Small intestine (tissue), 7 donors: ENCODE results near the gene AGPAT4. TPM values are rescaled to one million over a fixed set of nuclear protein-coding genes. Genes with fewer than 3 reads are reported as not detected.

ENCODE experiments used
- DNase-seq, 2 donors: peaks; one replicate each; pipeline versions ENCODE4 v3.0.0 to v3.0.0-alpha.2; 2013
- FAIRE-seq: peaks from 2 replicates; lab custom pipeline; 2012; peaks lifted over from hg19 to GRCh38; lab: Jason Lieb, UNC
- H3K27ac ChIP-seq, 3 donors: one replicate each; pipeline ENCODE4 v1.5.1; 2013; ENCODE audit warnings: low read length in 2 of 3, mild to moderate bottlenecking in 2 of 3, control low read depth in 1 of 3, inconsistent platforms in 1 of 3, low read depth in 1 of 3, moderate library complexity in 1 of 3
- H3K27me3 ChIP-seq, 3 donors: one replicate each; pipeline ENCODE4 v1.6.1; 2013; ENCODE audit warnings: low read length in 3 of 3, inconsistent platforms in 1 of 3; ENCODE audit not compliant: control insufficient read depth in 3 of 3, insufficient read depth in 3 of 3
- H3K36me3 ChIP-seq, 3 donors: one replicate each; pipeline ENCODE4 v1.6.1; 2013; ENCODE audit warnings: low read length in 3 of 3, inconsistent platforms in 1 of 3, low read depth in 1 of 3, mild to moderate bottlenecking in 1 of 3, moderate library complexity in 1 of 3; ENCODE audit not compliant: control insufficient read depth in 3 of 3, insufficient read depth in 2 of 3
- H3K4me1 ChIP-seq, 3 donors: one replicate each; pipeline ENCODE4 v1.6.1; 2013; ENCODE audit warnings: low read length in 2 of 3, inconsistent platforms in 1 of 3, low read depth in 1 of 3, mild to moderate bottlenecking in 1 of 3, moderate library complexity in 1 of 3; ENCODE audit not compliant: control insufficient read depth in 3 of 3, insufficient read depth in 2 of 3
- H3K4me3 ChIP-seq, 3 donors: one replicate each; pipeline ENCODE4 v1.5.1; 2013; ENCODE audit warnings: low read length in 3 of 3, control low read depth in 1 of 3, inconsistent platforms in 1 of 3, low read depth in 1 of 3, mild to moderate bottlenecking in 1 of 3, moderate library complexity in 1 of 3
- H3K9me3 ChIP-seq, 2 donors: one replicate each; pipeline ENCODE4 v1.6.1; 2013; ENCODE audit warnings: low read depth in 1 of 2, low read length in 1 of 2; ENCODE audit not compliant: control insufficient read depth in 2 of 2, insufficient read depth in 1 of 2
- WGBS, 3 donors: extraction: QIAGEN DNeasy Blood & Tissue Kit; methylation state at CpG; one replicate each; pipeline ENCODE4 v1.1.7; 2013; 5-methylcytosine and 5-hydroxymethylcytosine counted together
- polyA plus RNA-seq, 4 donors: library from polyadenylated mRNA; stranded (reverse) in 3 of 4; unstranded in 1 of 4; fragments of 200-250 nt in 3 of 4; fragments of 120-200 nt in 1 of 4; gene quantifications; one replicate each; pipeline versions ENCODE4 v1.2.1 to v1.2.3, GENCODE V29; 2013
- donor health status: healthy with polysubstance abuse.
- donor health status: control.
- donor health status: control.
- donor health status: Bipolar disorder and iron deficiency.
- donor health status: healthy.

AGPAT4 gene
- polyA plus RNA-seq, 4 donors, result 1.6 to 2.3 TPM; not detected in 2

DNA sequence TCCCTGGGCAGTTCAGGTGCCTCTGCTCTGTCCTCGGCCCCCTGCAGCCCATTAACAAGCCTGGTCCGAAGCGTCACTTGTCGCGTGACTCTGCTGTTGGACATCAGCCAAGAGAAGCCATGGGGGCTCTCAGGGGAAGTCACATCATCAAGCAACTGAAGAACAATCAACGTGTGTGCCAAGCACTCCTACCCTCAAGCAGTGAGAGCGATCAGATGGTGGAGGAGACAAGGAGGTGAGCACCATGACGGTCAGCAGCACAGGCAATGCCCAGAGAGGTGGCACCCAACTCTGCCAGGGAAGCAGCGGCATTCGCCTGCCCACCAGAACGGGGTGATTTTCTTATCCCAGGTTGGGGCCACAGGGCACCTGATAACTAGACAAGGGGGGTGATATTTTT is 132.7 kb downstream of the AGPAT4 start:
- no peaks in the 10 kb centered on the region for H3K9me3 ChIP-seq
- no peak overlapping the region for H3K4me3 ChIP-seq
- H3K27ac ChIP-seq, result no peak overlapping the region
- H3K36me3 ChIP-seq, result peaks cover 0 to 22% (median 0%) of the 10 kb centered on the region in 3 donors
- WGBS, 3 donors, result 81 to 86% (median 84%) methylated on average over 11 of the region's 11 CpGs
- DNase-seq, result no peak
- H3K27me3 ChIP-seq, result no peaks in the 10 kb centered on the region
- FAIRE-seq, result no peak
- H3K4me1 ChIP-seq, result no peaks in the 10 kb centered on the region

DNA sequence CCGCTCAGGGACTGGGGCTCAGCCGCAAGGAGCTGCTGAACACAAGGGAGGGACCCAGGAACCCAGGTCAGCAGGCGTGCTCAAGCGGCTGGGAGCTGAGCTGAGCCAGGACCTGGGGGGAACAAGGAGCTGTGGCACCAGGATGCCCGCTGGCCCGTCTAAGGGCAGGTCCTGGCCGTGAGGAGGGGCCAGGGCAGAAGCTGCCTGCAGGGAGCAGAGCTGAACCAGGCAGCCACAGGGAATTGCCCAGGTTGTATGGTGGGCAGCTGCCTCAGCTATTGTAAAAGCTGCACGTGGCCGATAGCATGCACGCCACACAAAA is 133.3 kb downstream of the AGPAT4 start:
- no peaks in the 10 kb centered on the region for H3K9me3 ChIP-seq

GRCh38 chr6:161139766-161140553 is 133.9 kb downstream of the AGPAT4 start:
- FAIRE-seq, result no peak
- 71 to 85% (median 78%) methylated on average over 28 of the region's 28 CpGs for WGBS, 3 donors
- peak in 1 of 2 donors; percentile 54 for DNase-seq
- H3K9me3 ChIP-seq, result no peaks in the 10 kb centered on the region
- no peaks in the 10 kb centered on the region for H3K27me3 ChIP-seq
- peaks cover 0 to 31% (median 0%) of the 10 kb centered on the region in 3 donors for H3K36me3 ChIP-seq
- no peak overlapping the region for H3K4me3 ChIP-seq
- no peaks in the 10 kb centered on the region for H3K4me1 ChIP-seq
- no peak overlapping the region for H3K27ac ChIP-seq

More for the DNA sequence above, 133.3 kb downstream of the AGPAT4 start:
- H3K27me3 ChIP-seq, result no peaks in the 10 kb centered on the region
- H3K4me3 ChIP-seq, result no peak overlapping the region
- H3K4me1 ChIP-seq, result no peaks in the 10 kb centered on the region
- H3K36me3 ChIP-seq, result peaks cover 0 to 28% (median 0%) of the 10 kb centered on the region in 3 donors
- WGBS, 3 donors, result 83 to 93% (median 88%) methylated on average over 10 of the region's 10 CpGs
- FAIRE-seq (no peak), DNase-seq (no peak)
- H3K27ac ChIP-seq, result no peak overlapping the region

- FAIRE-seq, result no peak
- WGBS, 3 donors, result 87 to 91% (median 87%) methylated on average over 18 of the region's 18 CpGs
These were observed 134.5 kb downstream of the AGPAT4 start for GRCh38 chr6:161139304-161139765.

GRCh38 chr6:161138543-161139303 is 135.1 kb downstream of the AGPAT4 start:
- Histone ChIP-seq H3K9me3 (no peaks in the 10 kb centered on the region), H3K4me1 (no peaks in the 10 kb centered on the region), H3K36me3 (peaks cover 0 to 34% (median 0%) of the 10 kb centered on the region in 3 donors), H3K27ac (no peak overlapping the region), H3K27me3 (no peaks in the 10 kb centered on the region), H3K4me3 (no peak overlapping the region)
- DNase-seq, result no peak
- 88 to 92% (median 91%) methylated on average over 21 to 23 of the region's 23 CpGs for WGBS, 3 donors
- FAIRE-seq, result no peak

More at GRCh38 chr6:161139304-161139765, 134.5 kb downstream of the AGPAT4 start:
- H3K27ac ChIP-seq, result no peak overlapping the region
- no peaks in the 10 kb centered on the region for H3K27me3 ChIP-seq
- H3K4me1 ChIP-seq, result no peaks in the 10 kb centered on the region
- no peak overlapping the region for H3K4me3 ChIP-seq
- H3K9me3 ChIP-seq, result no peaks in the 10 kb centered on the region
- H3K36me3 ChIP-seq, result peaks cover 0 to 34% (median 0%) of the 10 kb centered on the region in 3 donors
- DNase-seq, result no peak

DNA sequence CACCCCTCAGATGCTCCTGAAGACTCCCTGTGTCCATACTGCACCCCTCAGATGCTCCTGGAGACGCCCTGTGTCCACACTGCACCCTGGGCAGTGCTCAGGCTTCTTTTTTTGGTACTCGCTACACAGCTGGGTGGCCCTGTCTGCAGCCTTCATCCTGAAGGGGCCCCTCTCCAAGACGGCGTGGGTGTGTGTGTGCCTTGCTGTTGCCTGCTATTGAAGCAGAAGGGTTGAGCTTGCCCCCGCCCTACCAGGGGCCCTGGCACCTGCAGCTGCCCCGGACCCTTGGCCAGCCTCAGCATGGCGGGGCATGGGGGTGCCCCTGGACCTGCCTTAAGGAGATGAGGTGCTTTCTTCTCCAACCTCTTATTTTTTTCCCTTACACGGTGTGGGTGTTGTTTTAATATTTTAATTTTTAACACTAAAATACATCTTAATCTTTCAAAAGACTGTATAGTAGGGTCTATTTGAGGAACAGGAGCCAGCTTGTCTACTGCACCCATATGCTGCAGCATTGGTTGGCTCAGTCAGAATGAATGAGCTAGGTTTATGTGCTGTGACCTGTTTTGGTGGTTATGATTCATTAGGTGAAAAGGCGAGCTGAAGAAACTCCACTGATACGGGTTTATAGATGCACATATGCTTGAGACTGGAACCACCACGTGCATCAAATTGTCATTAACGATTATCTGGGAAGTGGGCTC is 135.9 kb downstream of the AGPAT4 start:
- no peak for FAIRE-seq
- H3K36me3 ChIP-seq, result peaks cover 0 to 34% (median 0%) of the 10 kb centered on the region in 3 donors

DNA sequence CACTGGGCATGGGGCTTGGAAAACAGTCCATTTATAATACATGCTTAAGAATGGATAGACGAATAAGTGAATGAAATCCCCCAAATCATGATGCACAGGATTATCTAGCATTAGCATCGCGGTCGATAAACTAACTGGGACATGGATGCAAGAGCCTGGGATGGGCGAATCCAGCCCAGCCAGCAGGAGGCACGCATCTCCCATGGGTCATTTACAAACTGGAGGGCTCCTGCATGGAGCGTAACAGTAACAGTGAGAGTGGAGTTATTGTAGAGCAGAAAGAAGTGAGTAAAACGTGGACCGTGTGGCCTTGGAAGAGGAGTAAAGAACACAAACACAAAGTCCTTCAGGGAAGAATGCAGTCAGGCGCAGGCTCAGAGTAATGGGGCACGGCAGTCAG is 136.5 kb downstream of the AGPAT4 start:
- 91 to 96% (median 93%) methylated on average over 11 of the region's 11 CpGs for WGBS, 3 donors
- no peak overlapping the region for H3K27ac ChIP-seq
- H3K27me3 ChIP-seq, result no peaks in the 10 kb centered on the region
- no peak overlapping the region for H3K4me3 ChIP-seq
- no peak for FAIRE-seq
- H3K9me3 ChIP-seq, result no peaks in the 10 kb centered on the region
- no peak for DNase-seq
- peaks cover 0 to 36% (median 0%) of the 10 kb centered on the region in 3 donors for H3K36me3 ChIP-seq
- no peaks in the 10 kb centered on the region for H3K4me1 ChIP-seq

More for the DNA sequence above, 135.9 kb downstream of the AGPAT4 start:
- H3K9me3 ChIP-seq, result no peaks in the 10 kb centered on the region
- 86 to 91% (median 87%) methylated on average over 12 of the region's 12 CpGs for WGBS, 3 donors
- no peak for DNase-seq
- H3K4me3 ChIP-seq, result no peak overlapping the region
- H3K4me1 ChIP-seq, result no peaks in the 10 kb centered on the region
- no peak overlapping the region for H3K27ac ChIP-seq
- no peaks in the 10 kb centered on the region for H3K27me3 ChIP-seq

DNA sequence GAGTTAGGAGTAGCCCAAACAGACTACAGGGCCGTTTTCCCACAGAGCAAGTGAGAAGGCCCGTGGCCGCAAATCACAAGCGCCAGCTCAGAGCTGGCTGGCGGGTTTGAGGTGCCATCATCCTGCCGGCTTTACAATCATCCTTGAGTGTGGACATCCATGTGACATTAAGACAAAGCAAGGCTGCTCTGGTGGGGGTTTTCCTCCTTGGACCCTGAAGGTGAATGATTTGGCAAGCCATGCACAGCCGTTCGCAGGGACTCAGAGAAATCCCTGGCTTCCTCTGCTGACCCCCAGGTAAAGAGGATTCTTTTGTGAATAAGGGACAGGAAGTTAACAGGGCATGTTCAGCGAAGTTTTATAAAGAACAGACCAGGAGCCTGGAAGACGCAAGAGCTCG is 137.2 kb downstream of the AGPAT4 start:
- peaks cover 0 to 41% (median 0%) of the 10 kb centered on the region in 3 donors for H3K36me3 ChIP-seq
- DNase-seq (no peak), FAIRE-seq (no peak)
- no peak overlapping the region for H3K4me3 ChIP-seq
- no peaks in the 10 kb centered on the region for H3K27me3 ChIP-seq
- WGBS, 3 donors, result 91 to 95% (median 93%) methylated on average over 11 of the region's 11 CpGs
- no peaks in the 10 kb centered on the region for H3K4me1 ChIP-seq
- no peaks in the 10 kb centered on the region for H3K9me3 ChIP-seq
- H3K27ac ChIP-seq, result no peak overlapping the region
